Fibroblast of skin of right biceps (primary cell): ENCODE data around the gene CXorf51B.
"Not testable (repeated sequence)": the region's sequence is repeated elsewhere in the genome, so short reads cannot be mapped to it uniquely, and the experiment has no call there.

Experiments used
- DNase-seq: peaks from one replicate; pipeline ENCODE4 v3.0.0-alpha.2; 2013

CXorf51B gene

GRCh38 chrX:146809471-146809870 is at the start of gene CXorf51B:
Gene CXorf51B, plus strand, starts transcription at chrX:146809771. Its CDS starts 21 bp downstream, at chrX:146809792.
- not testable (repeated sequence) for DNase-seq

GRCh38 chrX:146814644-146815043 is 5.1 kb downstream of the CXorf51B start, which contains the start of gene CXorf51A:
Gene CXorf51A, minus strand, starts transcription at chrX:146814744. Its CDS starts 21 bp downstream, at chrX:146814723.
- DNase-seq, result not testable (repeated sequence)

- no peak for DNase-seq
These were observed 22.4 kb downstream of the CXorf51B start for GRCh38 chrX:146831994-146832393.

GRCh38 chrX:146854281-146854680 is 44.7 kb downstream of the CXorf51B start:
- DNase-seq, result no peak
